VCaP (cell line): ENCODE results near the gene PIGS.

Experiments used
- H3K27ac ChIP-seq: fragments of 450-650 bp; 2 replicates; pipeline ENCODE4 v1.5.1; 2017
- CTCF ChIP-seq: fragments of 450-650 bp; conservative IDR thresholded peaks from 2 replicates; pipeline ENCODE4 v1.5.1; 2017; ENCODE audit warnings: mild to moderate bottlenecking, moderate library complexity

Gene PIGS

GRCh38 chr17:28555022-28555421 lies 16.3 kb downstream of the PIGS start:
- TF ChIP-seq CTCF, result no peak
- no peak overlapping the region for H3K27ac ChIP-seq

- H3K27ac ChIP-seq, result no peak overlapping the region
- TF ChIP-seq CTCF, result no peak
Observed at GRCh38 chr17:28554565-28554964, 16.8 kb downstream of the PIGS start.

GRCh38 chr17:28553000-28553505 lies 18.3 kb downstream of the PIGS start:
- no peak for TF ChIP-seq CTCF
- peak overlapping the region; percentile 81 for H3K27ac ChIP-seq

GRCh38 chr17:28552176-28552999 lies 18.9 kb downstream of the PIGS start, which contains the start of gene UNC119:
Gene UNC119, minus strand, starts transcription at chr17:28552624. Its CDS starts 67 bp downstream, at chr17:28552557.
- no peak for TF ChIP-seq CTCF
- peak within 1 kb of the TSS; percentile 81 for H3K27ac ChIP-seq

GRCh38 chr17:28551421-28552175 lies 19.7 kb downstream of the PIGS start:
- TF ChIP-seq CTCF, result no peak
- H3K27ac ChIP-seq, result peak overlapping the region; percentile 81

- no peak overlapping the region; the same call in 1 of the 2 replicates for H3K27ac ChIP-seq
- no peak for TF ChIP-seq CTCF
Observed at GRCh38 chr17:28550858-28551257, 20.5 kb downstream of the PIGS start.
